Measurements from ENCODE around the gene SPA17.

GRCh38 chr11:124661553-124661952 is 12.2 kb upstream of the SPA17 start:
- no peak for TF ChIP-seq POLR2AphosphoS5 (IDR thresholded peaks at IDR 0.05)
- TF ChIP-seq CTCF (IDR thresholded peaks at IDR 0.05): no peak
